ENCODE results near the gene TARS3.
"Not testable (repeated sequence)": the region's sequence is repeated elsewhere in the genome, so short reads cannot be mapped to it uniquely, and the experiment has no call there.

TARS3 gene

DNA sequence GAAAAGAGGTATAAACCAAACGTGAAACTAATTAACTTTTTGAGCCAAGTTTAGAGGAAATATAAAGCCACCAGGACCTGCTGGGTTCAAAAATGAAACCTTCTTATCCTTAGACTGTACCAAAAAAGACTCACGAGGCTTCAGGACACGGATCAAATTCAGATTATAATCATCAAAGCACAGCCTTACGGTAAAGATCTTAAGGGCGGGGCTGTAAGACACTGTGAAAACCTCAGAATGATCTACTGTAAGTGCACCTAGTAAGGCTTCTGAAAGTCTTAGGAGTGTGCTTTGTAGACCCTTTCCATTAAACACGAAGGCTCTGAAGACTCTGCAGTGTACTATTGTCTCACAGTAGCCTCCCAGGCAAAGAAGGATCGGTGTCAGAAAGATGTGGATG, 26.8 kb downstream of the TARS3 start:
- no peak for DNase-seq

DNA sequence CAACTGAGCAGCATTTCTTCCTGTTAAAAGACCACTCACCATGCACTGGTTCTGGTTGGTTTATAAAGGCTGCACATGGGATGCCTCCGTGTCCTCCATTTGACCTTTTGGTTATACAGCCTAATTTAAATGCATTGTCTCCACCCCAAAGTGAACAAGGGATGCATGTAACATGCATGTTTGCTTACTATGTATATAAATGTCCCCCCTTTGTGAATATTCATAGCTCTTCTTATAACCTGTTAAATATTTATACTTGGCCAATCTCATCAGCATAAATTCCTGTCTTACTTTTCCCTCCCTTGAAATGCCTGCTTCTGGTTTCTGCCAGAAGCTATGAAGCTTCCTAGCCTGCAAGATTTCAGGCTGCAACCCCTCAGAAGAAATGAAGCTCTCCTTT, 27.4 kb downstream of the TARS3 start:
- DNase-seq: no peak

- DNase-seq: no peak
These were observed 30.0 kb downstream of the TARS3 start for GRCh38 chr15:101694261-101694660.

DNA sequence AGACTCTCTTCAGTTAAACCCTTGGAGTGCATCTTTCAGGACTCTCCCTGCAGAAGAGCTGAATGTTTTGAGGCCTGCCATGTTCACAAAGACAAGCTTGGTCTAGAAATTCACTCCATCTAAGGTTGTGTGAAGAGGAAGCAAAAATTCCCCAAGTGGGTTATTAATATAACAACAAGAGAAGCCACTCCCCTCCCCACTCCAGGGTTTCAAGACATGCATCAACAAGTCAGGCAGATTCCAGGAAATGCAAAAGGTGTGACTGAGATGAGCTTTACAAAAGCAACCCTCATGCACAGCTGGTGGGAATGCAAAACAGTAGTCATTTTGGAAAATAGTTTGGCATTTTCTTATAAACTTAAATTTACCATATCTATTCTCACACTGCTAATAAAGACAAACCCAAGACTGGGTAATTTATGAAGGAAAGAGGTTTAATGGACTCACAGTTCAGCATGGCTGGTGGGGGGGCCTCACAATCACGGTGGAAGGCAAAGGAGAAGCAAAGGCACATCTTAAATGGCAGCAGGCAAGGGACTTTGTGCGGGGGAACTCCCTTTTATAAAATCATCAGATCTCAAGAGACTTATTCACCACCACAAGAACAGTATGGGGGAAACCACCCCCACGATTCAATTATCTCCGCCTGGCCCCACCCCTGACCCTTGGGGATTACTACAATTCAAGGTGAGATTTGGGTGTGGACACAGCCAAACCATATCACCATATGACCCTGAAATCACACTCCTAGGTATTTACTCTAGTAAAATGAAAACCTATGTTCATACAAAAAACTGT, 31.3 kb downstream of the TARS3 start:
- DNase-seq: no peak

DNA sequence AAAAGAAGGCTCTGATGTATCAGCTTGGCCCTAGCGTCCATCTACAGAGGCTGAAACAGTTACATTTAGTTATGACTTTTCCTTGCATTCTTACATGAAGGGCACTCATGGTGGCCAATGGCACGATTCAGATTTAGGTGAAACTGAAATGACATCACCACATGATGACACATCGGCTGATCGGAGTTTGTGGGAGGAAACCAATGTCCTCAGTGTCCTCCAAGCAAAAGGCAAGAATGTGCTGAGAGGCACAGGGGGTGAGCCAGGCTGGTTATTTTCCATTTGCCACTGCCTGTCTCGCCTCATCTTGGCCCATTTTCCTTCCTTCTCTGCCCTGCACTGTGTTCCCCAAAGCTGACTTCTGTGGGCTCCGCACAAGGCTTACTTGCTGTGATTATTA, 34.4 kb downstream of the TARS3 start:
- DNase-seq: no peak

- DNase-seq: no peak
These were observed 37.6 kb downstream of the TARS3 start for GRCh38 chr15:101686718-101687117.

GRCh38 chr15:101684877-101685276, 39.4 kb downstream of the TARS3 start:
- DNase-seq: no peak

GRCh38 chr15:101684384-101684783, 39.9 kb downstream of the TARS3 start:
- DNase-seq: no peak

GRCh38 chr15:101679806-101680205, 44.5 kb downstream of the TARS3 start:
- DNase-seq: no peak

DNA sequence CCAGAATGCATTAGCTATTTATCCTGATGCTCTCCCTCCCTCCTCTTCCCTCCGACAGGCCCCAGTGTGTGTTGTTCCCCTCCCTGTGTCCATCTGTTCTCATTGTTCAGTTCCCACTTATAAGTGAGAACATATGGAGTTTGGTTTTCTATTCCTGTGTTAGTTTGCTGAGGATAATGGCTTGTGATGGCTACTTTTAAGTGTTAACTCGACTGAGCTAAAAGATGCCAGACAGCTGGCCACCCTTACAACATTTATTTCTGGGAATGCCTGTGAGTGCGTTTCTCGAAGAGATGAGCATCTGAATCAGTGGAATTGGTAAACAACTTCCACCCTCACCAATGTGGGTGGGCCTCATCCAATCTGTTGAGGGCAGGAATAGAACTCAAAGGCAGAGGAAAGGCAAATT, 47.3 kb downstream of the TARS3 start:
- no peak for DNase-seq

- no peak for DNase-seq
These were observed 48.3 kb downstream of the TARS3 start for GRCh38 chr15:101675796-101676582.

DNA sequence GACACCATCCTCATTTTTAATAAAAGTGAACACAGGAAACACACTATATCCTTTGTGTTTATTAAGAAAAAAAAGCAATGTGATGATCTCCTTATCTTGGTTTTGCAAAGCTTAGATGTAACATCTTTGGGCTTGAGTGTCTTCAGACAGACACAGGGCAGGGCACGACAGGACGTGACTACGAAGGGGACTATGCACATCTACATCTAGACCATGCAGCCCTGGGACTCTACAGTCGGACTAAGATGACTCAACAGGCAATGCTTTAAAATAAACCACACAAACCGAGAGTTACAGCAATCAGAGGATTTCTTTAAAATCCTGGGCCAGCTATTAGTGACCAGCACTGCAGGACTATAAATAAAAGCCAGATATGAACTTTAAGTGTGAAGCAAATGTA, 49.3 kb downstream of the TARS3 start:
- no peak for DNase-seq

GRCh38 chr15:101672298-101672697, 52.0 kb downstream of the TARS3 start:
- no peak for DNase-seq

GRCh38 chr15:101669744-101670143, 54.5 kb downstream of the TARS3 start:
- no peak for DNase-seq

DNA sequence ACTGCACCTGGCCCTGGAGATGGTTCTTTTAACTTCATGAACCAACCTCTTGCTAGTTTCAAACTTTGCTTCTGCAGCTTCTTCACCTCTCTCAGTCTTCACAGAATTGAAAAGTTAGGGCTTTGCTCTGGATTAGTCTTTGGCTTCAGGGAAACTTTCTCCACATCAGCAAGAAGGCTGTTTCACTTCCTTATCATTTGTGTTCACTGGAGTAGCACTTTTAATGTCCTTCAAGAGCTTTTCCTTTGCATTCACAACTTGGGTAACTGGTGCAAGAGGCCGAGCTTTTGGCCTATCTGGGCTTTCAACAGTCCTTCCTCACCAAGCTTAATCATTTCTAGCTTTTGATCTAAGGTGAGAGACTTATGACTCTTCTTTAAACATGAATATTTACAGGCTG, 56.4 kb downstream of the TARS3 start:
- DNase-seq: no peak

- DNase-seq: no peak
These were observed 59.9 kb downstream of the TARS3 start for GRCh38 chr15:101664303-101664913.

DNA sequence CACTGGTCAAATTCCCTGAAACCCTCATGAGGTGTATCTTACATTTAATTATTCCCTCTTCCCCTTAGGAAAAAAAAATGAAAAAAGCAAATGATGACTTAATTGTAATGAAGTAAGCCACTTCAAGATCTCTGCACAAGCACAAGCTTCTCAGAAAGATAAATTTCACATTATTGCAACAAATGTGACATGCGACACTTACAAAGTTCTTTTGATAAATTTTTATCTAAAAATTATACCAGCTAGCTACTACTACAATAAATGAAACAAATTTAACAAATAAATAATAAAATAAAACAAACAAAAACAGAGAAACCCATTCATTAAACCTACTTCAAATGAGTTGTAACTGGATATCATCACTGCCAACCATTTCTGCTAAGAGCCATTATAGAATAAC, 62.1 kb downstream of the TARS3 start:
- DNase-seq: no peak

DNA sequence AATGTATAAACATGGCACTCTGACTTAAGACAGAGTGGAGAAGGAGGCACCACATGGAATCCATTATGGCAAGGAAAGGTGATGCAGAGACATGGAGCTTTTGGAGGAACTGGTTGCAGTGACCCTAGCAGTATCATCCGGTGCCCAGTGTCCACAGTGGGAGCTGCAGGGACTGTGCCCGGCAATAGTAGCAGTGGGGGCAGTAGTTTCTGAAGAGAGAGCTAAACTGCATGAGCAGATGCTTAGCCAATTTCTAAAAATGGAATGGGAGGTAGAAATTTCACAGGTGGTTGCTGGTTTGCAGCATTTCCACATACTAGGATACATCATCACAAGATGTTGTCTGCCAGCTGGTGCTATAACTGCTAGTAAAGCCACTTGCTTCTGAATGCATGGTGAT, 64.3 kb downstream of the TARS3 start:
- no peak for DNase-seq

DNA sequence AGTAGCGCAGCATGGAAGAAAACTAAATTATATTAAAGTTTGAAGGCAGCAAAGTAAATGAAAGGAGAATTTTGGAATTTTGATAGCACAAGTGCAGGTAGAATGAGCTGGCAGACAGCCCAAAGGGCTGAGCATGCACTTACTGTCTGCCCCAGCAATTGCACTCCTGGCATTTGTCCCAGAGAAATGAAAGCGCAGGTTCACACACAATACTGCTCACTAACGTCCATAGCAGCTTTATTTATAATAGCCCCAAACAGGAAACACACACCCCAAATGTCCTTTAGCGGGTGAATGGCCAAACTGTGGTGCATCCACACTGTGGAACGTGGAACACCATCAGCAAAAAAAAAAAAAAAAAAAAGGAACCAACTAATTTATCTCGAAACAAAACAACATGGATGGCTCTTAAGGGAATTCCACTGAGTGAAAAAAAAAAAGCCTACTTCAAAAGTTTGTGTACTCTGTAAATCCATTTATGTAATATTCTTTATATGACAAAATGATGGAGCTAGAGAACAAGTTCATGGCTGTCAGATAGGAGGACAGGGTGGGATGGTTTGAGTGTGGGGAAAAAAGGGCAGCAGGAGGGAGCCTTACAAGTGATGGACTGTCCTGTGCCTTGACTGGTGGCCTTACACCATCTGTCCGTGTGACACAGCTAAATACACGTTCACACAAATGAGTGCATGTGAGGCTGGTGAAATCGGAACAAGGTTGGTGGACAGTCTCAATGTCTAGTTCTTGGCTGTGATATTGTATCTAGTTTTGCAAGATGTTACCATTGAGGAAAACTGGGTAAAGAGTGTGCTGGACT, 66.1 kb downstream of the TARS3 start:
- DNase-seq: no peak

GRCh38 chr15:101657171-101657570, 67.1 kb downstream of the TARS3 start:
- no peak for DNase-seq

DNA sequence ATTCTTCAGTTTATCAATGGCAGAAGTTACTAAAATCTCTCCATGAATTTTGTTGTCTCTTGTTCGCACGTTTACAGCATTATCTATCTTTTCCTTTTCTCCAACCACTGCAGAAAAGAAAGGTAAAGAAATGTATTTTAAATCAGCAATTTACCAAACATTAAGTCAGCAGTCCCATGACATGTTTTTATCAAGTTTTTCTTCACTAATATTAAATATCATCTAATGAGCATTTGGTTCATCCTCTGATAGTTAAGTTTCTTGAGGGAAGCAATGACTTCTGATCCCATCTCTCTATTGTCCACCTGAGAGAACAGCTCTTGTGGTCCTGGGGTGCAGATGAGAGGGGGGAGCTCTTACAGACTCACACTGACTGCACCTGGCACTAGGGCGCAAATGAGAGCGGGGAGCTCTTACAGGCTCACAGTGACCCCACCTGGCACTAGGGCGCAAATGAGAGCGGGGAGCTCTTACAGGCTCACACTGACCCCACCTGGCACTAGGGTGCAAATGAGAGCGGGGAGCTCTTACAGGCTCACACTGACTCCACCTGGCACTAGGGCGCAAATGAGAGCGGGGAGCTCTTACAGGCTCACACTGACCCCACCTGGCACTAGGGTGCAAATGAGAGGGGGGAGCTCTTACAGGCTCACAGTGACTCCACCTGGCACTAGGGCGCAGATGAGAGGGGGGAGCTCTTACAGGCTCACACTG, 69.5 kb downstream of the TARS3 start:
- DNase-seq: not testable (repeated sequence)

DNA sequence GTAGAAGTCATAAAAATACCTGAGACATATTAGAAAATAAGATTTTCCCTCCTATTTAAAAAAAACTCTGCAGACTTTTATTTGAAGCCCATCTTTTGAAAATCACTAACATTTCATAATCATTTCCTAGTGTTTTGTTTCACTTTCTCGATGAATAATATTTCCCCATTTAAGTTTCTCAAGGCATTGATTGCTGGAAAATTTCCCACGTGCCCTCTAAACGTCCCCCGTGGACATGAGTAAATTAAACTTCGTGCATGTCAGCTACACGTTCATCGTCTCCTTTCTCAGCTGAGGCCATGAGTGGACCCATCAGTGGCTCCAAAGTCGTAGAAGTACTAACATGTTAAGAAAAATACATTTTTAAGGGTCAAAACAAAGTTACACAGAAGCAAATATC, 70.1 kb downstream of the TARS3 start:
- no peak for DNase-seq
